K562 (cell line): ENCODE measurements around the gene TSKS. TPM values are rescaled to one million over a fixed set of nuclear protein-coding genes. Genes with fewer than 3 reads are reported as not detected.

Source experiments
- CBFA2T3 ChIP-seq: fragments of 450-650 bp; IDR thresholded peaks from 2 replicates; pipeline ENCODE4 v1.6.1; 2017
- CREB3L1 ChIP-seq: fragments of 450-650 bp; IDR thresholded peaks from 2 replicates; pipeline ENCODE4 v1.6.1; 2014; ENCODE audit warnings: low read depth, mild to moderate bottlenecking, moderate library complexity, borderline replicate concordance
- GTF2F1 ChIP-seq: IDR thresholded peaks from 2 replicates; pipeline ENCODE4 v1.6.1; 2011; ENCODE audit warnings: low read depth, low read length, improper control_type of control experiment
- MTA3 ChIP-seq: fragments of 450-650 bp; formaldehyde crosslinking; IDR thresholded peaks from 2 replicates; pipeline ENCODE4 v1.6.1; 2017; ENCODE audit warnings: mild to moderate bottlenecking, borderline replicate concordance
- NFIC ChIP-seq: fragments of 450-650 bp; IDR thresholded peaks from 2 replicates; pipeline ENCODE4 v1.6.1; 2017; ENCODE audit warnings: mild to moderate bottlenecking, inconsistent platforms
- PURB ChIP-seq: sonication (generic); formaldehyde crosslinking; IDR thresholded peaks from 2 replicates; pipeline ENCODE4 v1.9.0; 2021; ENCODE audit warnings: low read depth, mild to moderate bottlenecking, missing genetic modification reagents
- ZNF395 ChIP-seq: fragments of 200-800 bp; sonication (Bioruptor generic); IDR thresholded peaks from 2 replicates; pipeline ENCODE4 v1.6.1; 2017; ENCODE audit warnings: missing genetic modification characterization, missing compliant biosample characterization
- polyA plus RNA-seq, 8 experiments: library from polyadenylated mRNA; depleted of rRNA in 4 of 8; stranded (reverse) in 5 of 8; unstranded in 3 of 8; fragments of >200 nt; fragmentation: Nextera tagmentation in 2 of 8; fragmentation: Illumina TruSeq in 1 of 8; extraction: Ambion mirVana in 2 of 8; extraction: Trizol in 1 of 8; gene quantifications; 2 replicates each; pipeline versions ENCODE4 v1.2.1 to v1.2.3, GENCODE V29; 2011 to 2014; ENCODE audit warnings: inconsistent platforms in 1 of 8, missing spikeins in 1 of 8
- total RNA-seq, 7 experiments: library from RNA; depleted of rRNA in 6 of 7; stranded (reverse); fragments of >200 nt in 6 of 7; fragmentation: Illumina TruSeq in 2 of 7; extraction: Trizol in 2 of 7; gene quantifications; 2 replicates each; pipeline versions ENCODE4 v1.2.1 to v1.2.3, GENCODE V29; 2011 to 2021; ENCODE audit warnings: low replicate concordance in 1 of 7

TSKS gene
- total and polyA plus RNA-seq, 9 of the 15 experiments (the other 6 are each of a cell fraction or from before 2014, with no cell fraction given) = 0.14 to 4.5 (median 0.80) TPM

GRCh38 chr19:49746206-49746958 is 16.7 kb downstream of the TSKS start (continued):
- TF ChIP-seq ZNF395 (CRISPR knock-in tag) (peak; percentile 64; the same call in 1 of the 2 replicates), CREB3L1 (peak; percentile 74; the same call in 1 of the 2 replicates), MTA3 (peak; percentile 51; the same call in 1 of the 2 replicates), GTF2F1 (0 out of 2 replicates have a peak, but pooled peaks have one; percentile 66), NFIC (0 out of 2 replicates have a peak, but pooled peaks have one; percentile 22), PURB (CRISPR knock-in tag) (no peak), CBFA2T3 (no peak)
